ENCODE results near the gene CDH5.
"Not testable (repeated sequence)": the region's sequence is repeated elsewhere in the genome, so short reads cannot be mapped to it uniquely, and the experiment has no call there.

Gene CDH5

GRCh38 chr16:66441586-66442375 lies 75.3 kb downstream of the CDH5 start:
- no peak for DNase-seq

- no peak for DNase-seq
These were observed 76.2 kb downstream of the CDH5 start for GRCh38 chr16:66442502-66443268.

- no peak for DNase-seq
These were observed 76.8 kb downstream of the CDH5 start for GRCh38 chr16:66443269-66443652.

GRCh38 chr16:66444049-66444481 lies 77.6 kb downstream of the CDH5 start:
- DNase-seq, result no peak

GRCh38 chr16:66446737-66447136 lies 80.2 kb downstream of the CDH5 start:
- no peak for DNase-seq

- DNase-seq, result no peak
These were observed 81.0 kb downstream of the CDH5 start for GRCh38 chr16:66447491-66447890.

GRCh38 chr16:66451548-66451947 lies 85.1 kb downstream of the CDH5 start:
- no peak for DNase-seq

GRCh38 chr16:66453230-66453629 lies 86.7 kb downstream of the CDH5 start:
- not testable (repeated sequence) for DNase-seq

Data from GF-D8 (cell line).